HCT116 (cell line): ENCODE measurements around the gene SLFNL1.

ENCODE experiments used
- CTCF ChIP-seq, 3 experiments: fragments of 200-600 bp in 1 of 3; sonication (generic) in 1 of 3; IDR thresholded peaks in 2 of 3; conservative IDR thresholded peaks in 1 of 3; 2 replicates each; pipeline ENCODE4 v1.5.1; 2012 to 2017; ENCODE audit warnings: low read depth in 2 of 3, low read length in 2 of 3, antibody characterized with exemption in 1 of 3, borderline replicate concordance in 1 of 3, control low read depth in 1 of 3, mild to moderate bottlenecking in 1 of 3, mixed read lengths in 1 of 3, mixed run types in 1 of 3, moderate library complexity in 1 of 3; ENCODE audit not compliant: insufficient read depth in 1 of 3
- ELF1 ChIP-seq: IDR thresholded peaks from 2 replicates; pipeline ENCODE4 v1.6.1; 2012; ENCODE audit warnings: low read depth, borderline replicate concordance
- EZH2 ChIP-seq: fragments of 200-600 bp; sonication (generic); IDR thresholded peaks from 2 replicates; pipeline ENCODE4 v1.6.1; 2017; ENCODE audit warnings: antibody characterized with exemption, mixed run types
- EZH2phosphoT487 ChIP-seq: fragments of 200-600 bp; IDR thresholded peaks from 2 replicates; pipeline ENCODE4 v1.6.1; 2018; ENCODE audit warnings: antibody characterized with exemption, borderline replicate concordance
- JUND ChIP-seq: IDR thresholded peaks from 2 replicates; pipeline ENCODE4 v1.6.1; 2012
- MAX ChIP-seq: IDR thresholded peaks from 2 replicates; pipeline ENCODE4 v1.6.1; 2012
- POLR2A ChIP-seq: IDR thresholded peaks from 2 replicates; pipeline ENCODE4 v1.7.0; 2011; ENCODE audit warnings: borderline replicate concordance; ENCODE audit not compliant: insufficient read depth, insufficient read length; ENCODE audit errors: extremely low read depth
- POLR2AphosphoS5 ChIP-seq: IDR thresholded peaks from 2 replicates; pipeline ENCODE4 v1.6.1; 2011; ENCODE audit warnings: mild to moderate bottlenecking, low read depth, low read length, moderate library complexity
- RAD21 ChIP-seq: IDR thresholded peaks from 2 replicates; pipeline ENCODE4 v1.6.1; 2012; ENCODE audit warnings: low read depth, mild to moderate bottlenecking
- REST ChIP-seq: IDR thresholded peaks from 2 replicates; pipeline ENCODE4 v1.6.1; 2012; ENCODE audit warnings: low read depth
- SP1 ChIP-seq: IDR thresholded peaks from 2 replicates; pipeline ENCODE4 v1.6.1; 2012; ENCODE audit warnings: low read depth
- YY1 ChIP-seq: IDR thresholded peaks from 2 replicates; pipeline ENCODE4 v1.6.1; 2011; ENCODE audit warnings: low read length, low read depth, moderate library complexity, mild to moderate bottlenecking; ENCODE audit not compliant: insufficient replicate concordance; ENCODE audit errors: extremely low read depth
- ZFX ChIP-seq: fragments of 450-650 bp; IDR thresholded peaks from 2 replicates; pipeline ENCODE4 v1.6.1; 2017
- ZNF274 ChIP-seq: fragments of 200-500 bp; sonication (Bioruptor generic); IDR thresholded peaks from 2 replicates; pipeline ENCODE4 v1.6.1; 2014; ENCODE audit warnings: mild to moderate bottlenecking, low read depth, low read length, inconsistent platforms

GRCh38 chr1:41003127-41003639 is 18.3 kb downstream of the SLFNL1 start:
- TF ChIP-seq CTCF (IDR thresholded peaks at IDR 0.05 in 2 of 3, conservative IDR thresholded peaks at IDR 0.05 in 1 of 3; ENCODE audit: borderline replicate concordance in 1 of 3, insufficient read depth in 1 of 3, low read depth in 2 of 3, low read length in 2 of 3) = no peak
- TF ChIP-seq REST = no peak
- TF ChIP-seq ZFX = no peak
- TF ChIP-seq EZH2phosphoT487 = no peak
- no peak for TF ChIP-seq POLR2A
- no peak for TF ChIP-seq MAX
- no peak for TF ChIP-seq ZNF274
- TF ChIP-seq YY1 = no peak
- no peak for TF ChIP-seq ELF1
- TF ChIP-seq SP1 = no peak
- no peak for TF ChIP-seq JUND
- no peak for TF ChIP-seq RAD21
- TF ChIP-seq POLR2AphosphoS5 = no peak
- TF ChIP-seq EZH2 = no peak
